ENCODE results near the gene GEMIN5.
"Not testable (repeated sequence)": the region's sequence is repeated elsewhere in the genome, so short reads cannot be mapped to it uniquely, and the experiment has no call there.

Gene GEMIN5

DNA sequence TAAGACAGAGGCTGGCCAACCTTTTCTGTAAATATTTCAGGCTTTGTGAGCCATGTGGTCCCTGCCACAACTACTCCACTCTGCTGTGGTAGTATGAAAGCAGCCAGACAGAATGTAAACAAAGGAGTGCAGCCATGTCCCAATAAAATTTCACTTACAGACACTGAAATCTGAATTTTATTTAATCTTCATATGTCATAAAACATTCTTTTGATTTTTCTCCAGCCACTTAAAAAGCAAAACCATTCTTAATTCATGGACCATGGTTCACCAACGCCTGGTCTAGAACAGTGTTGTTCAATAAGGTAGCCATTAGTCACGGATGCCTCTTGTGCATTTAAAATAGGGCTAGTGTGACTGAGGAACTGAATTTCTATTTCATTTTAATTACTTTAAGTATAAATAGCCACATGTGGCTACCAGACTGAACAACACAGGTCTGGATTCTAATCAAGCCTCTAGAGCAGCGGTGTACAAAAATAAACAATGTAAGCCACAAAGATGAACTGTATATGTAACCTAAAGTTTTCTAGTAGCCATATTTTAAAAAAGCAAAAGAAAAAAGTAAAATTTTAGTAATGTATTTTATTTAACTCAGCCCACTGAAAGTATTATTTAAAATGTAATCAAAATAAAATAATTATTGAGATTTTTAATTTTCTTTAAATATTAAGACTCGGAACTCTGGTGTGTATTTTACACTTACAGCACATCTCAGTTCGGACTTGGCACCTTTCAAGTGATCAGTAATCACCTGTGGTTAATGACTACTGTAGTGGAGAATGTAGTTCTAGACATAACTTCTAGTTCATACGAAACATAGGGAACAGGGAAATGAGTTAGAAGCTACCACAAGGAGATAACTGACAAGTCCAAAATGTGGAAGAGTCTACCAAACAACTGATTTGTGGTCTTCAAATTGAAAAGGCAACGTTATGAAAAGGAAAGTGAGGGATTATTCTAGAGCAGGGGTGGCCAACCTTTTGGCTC, 14.3 kb downstream of the GEMIN5 start:
- H3K4me3 ChIP-seq (replicated peaks in 1 of 2; ENCODE audit: low read depth in 2 of 2, low read length in 2 of 2) = no peak overlapping the region

DNA sequence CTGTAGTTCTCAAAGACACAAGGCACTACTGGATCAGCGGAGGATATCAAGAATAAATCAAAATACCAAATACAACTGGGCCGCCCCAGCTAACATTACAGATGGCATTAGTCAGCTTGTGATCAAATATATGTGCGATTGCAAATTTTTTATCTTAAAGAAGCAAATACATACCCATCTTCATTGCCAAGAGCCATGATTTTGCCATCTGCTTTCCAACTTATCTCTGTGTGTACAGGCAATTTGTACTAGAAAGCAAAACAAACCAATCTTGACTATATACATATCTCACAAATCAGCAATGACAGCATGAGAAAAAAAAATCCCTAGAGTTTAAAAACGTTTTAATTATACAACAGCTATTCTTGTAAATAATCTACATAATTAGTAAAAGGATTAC, 20.3 kb downstream of the GEMIN5 start:
- no peak for DNase-seq (ENCODE audit: low read depth in 2 of 2)
- TF ChIP-seq, protein P1, sequence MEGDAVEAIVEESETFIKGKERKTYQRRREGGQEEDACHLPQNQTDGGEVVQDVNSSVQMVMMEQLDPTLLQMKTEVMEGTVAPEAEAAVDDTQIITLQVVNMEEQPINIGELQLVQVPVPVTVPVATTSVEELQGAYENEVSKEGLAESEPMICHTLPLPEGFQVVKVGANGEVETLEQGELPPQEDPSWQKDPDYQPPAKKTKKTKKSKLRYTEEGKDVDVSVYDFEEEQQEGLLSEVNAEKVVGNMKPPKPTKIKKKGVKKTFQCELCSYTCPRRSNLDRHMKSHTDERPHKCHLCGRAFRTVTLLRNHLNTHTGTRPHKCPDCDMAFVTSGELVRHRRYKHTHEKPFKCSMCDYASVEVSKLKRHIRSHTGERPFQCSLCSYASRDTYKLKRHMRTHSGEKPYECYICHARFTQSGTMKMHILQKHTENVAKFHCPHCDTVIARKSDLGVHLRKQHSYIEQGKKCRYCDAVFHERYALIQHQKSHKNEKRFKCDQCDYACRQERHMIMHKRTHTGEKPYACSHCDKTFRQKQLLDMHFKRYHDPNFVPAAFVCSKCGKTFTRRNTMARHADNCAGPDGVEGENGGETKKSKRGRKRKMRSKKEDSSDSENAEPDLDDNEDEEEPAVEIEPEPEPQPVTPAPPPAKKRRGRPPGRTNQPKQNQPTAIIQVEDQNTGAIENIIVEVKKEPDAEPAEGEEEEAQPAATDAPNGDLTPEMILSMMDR (IDR thresholded peaks at IDR 0.05; ENCODE audit: low read depth, low read length) = no peak
- no peak overlapping the region for H3K4me3 ChIP-seq (replicated peaks in 1 of 2; ENCODE audit: low read depth in 2 of 2, low read length in 2 of 2)

More for the DNA sequence above, 14.3 kb downstream of the GEMIN5 start:
- DNase-seq (ENCODE audit: low read depth in 2 of 2) = no peak
- TF ChIP-seq, protein P1 (IDR thresholded peaks at IDR 0.05; ENCODE audit: low read depth, low read length) = no peak

DNA sequence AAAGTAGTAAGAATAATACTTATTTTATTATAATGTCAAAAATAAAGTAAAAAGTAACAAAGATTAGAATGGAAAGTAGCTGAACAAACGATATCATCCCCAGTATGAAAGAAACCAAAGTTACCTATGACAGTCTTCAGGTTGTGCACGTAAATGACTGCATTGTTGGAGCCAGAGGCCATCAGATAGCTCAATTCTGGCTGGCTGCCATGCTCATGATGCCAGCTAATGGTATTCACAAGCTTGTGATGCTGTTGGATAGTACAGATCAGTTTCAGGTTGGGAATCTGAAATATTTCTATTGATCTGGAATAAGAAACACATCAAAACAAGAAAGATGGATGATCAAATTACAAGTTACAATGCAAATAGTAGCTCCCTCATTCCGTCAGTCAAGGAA, 21.1 kb downstream of the GEMIN5 start:
- no peak for DNase-seq (ENCODE audit: low read depth in 2 of 2)
- H3K4me3 ChIP-seq (replicated peaks in 1 of 2; ENCODE audit: low read depth in 2 of 2, low read length in 2 of 2) = no peak overlapping the region
- TF ChIP-seq, protein P1 (IDR thresholded peaks at IDR 0.05; ENCODE audit: low read depth, low read length) = no peak

DNA sequence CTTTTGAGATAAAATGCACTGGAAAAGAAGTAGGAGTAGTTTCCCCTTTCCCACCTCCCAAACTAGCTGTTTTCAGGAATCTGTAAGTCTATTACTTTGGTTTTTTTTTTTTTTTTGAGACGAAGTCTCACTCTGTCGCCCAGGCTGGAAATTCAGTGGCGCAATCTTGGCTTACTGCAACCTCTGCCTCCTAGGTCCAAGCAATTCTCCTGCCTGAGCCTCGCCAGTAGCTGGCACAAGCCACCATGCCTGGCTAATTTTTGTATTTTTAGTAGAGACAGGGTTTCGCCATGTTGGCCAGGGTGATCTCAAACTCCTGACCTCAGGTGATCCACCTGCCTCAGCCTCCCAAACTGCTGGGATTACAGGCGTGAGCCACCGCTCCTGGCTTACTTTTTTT, 32.4 kb downstream of the GEMIN5 start:
- not testable (repeated sequence) for DNase-seq (ENCODE audit: low read depth in 2 of 2)

GRCh38 chr5:154901913-154902312, 36.1 kb downstream of the GEMIN5 start:
- DNase-seq (ENCODE audit: low read depth in 2 of 2) = no peak
- TF ChIP-seq, protein P1 (IDR thresholded peaks at IDR 0.05; ENCODE audit: low read depth, low read length) = no peak
- no peak overlapping the region for H3K4me3 ChIP-seq (replicated peaks in 1 of 2; ENCODE audit: low read depth in 2 of 2, low read length in 2 of 2)

More for the DNA sequence above, 32.4 kb downstream of the GEMIN5 start:
- not testable (repeated sequence) for H3K4me3 ChIP-seq (replicated peaks in 1 of 2; ENCODE audit: low read depth in 2 of 2, low read length in 2 of 2)

GRCh38 chr5:154901276-154901675, 36.7 kb downstream of the GEMIN5 start:
- H3K4me3 ChIP-seq (replicated peaks in 1 of 2; ENCODE audit: low read depth in 2 of 2, low read length in 2 of 2) = no peak overlapping the region
- TF ChIP-seq, protein P1 (IDR thresholded peaks at IDR 0.05; ENCODE audit: low read depth, low read length) = no peak
- peak in 1 of 2 donors; percentile 35 for DNase-seq (ENCODE audit: low read depth in 2 of 2)

- no peak overlapping the region for H3K4me3 ChIP-seq (replicated peaks in 1 of 2; ENCODE audit: low read depth in 2 of 2, low read length in 2 of 2)
- DNase-seq (ENCODE audit: low read depth in 2 of 2) = no peak
- TF ChIP-seq, protein P1 (IDR thresholded peaks at IDR 0.05; ENCODE audit: low read depth, low read length) = no peak
Measured at GRCh38 chr5:154900066-154900465, 37.9 kb downstream of the GEMIN5 start.

Data from cardiac fibroblast (primary cell).